ENCODE results near the gene MTG2.
"Not testable (repeated sequence)": the region's sequence is repeated elsewhere in the genome, so short reads cannot be mapped to it uniquely, and the experiment has no call there.

MTG2 gene

DNA sequence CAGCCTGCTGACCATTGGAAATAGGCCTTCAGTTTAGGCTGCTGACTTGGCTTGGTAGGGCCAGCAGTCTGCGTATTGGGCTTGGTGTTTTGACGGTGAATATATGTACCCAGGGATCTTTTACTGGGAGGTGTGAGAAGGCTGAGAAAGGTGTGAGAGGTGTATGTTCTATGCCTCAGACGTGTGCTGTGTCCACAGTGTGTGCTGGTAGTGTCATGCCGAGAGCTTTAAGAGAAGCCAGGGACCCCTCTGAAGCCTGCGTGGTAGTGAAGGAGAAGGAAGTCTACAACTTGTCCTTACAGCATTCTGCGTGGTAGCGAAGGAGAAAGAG, 37.2 kb upstream of the MTG2 start:
- DNase-seq (ENCODE audit: insufficient read length, low spot score), result no peak
- no peak for FAIRE-seq

DNA sequence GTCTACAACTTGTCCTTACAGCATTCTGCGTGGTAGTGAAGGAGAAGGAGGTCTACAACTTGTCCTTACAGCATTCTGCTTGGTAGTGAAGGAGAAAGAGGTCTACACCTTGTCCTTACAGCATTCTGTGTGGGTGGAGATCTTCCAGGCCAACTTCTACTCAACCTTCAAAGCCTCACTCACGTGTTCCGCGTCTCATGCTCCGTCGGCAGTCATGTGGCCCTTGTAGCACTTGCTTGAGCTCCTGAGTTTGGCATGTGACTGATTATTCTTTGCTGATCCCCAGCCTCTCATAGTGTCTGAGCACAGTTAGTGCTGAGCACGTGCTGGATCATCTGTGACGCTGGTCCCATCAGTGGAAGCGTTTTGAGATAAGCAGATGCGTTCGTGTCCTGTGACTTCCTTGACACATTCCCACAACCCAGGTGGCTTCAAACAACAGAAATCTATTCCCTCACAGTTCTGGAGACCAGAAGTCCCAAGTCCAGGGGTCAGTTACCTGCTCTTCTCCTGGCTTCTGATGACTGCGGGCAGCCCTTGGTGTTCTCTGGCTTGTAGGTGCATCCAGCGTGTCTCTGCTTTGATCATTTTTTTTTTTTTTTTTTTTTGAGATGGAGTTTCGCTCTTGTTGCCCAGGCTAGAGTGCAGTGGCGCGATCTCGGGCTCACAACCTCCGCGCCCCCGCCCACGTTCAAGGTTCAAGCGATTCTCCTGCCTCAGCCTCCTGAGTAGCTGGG, 36.6 kb upstream of the MTG2 start:
- no peak for DNase-seq (ENCODE audit: insufficient read length, low spot score)
- FAIRE-seq, result no peak

DNA sequence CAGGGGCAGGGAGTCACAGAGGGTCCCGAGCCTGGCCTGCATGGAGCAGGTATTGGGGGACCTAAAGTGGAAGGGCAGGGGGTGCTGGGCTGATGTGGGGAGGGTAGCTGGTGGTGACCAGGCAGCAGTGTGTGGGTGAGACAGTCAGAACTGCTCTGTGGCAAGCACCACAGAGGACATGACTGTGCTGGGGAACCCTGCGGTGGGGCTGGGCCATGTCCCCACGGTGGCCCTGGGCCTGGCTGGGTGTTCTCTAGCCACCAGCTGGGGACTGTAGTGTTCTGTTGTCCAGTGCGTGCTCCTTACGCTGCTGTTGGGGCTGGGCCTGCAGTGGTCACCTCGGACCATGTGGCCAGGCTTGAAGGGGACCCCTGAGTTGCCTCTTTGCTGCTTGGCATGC, 35.7 kb upstream of the MTG2 start:
- no peak for DNase-seq (ENCODE audit: insufficient read length, low spot score)
- no peak for FAIRE-seq

DNA sequence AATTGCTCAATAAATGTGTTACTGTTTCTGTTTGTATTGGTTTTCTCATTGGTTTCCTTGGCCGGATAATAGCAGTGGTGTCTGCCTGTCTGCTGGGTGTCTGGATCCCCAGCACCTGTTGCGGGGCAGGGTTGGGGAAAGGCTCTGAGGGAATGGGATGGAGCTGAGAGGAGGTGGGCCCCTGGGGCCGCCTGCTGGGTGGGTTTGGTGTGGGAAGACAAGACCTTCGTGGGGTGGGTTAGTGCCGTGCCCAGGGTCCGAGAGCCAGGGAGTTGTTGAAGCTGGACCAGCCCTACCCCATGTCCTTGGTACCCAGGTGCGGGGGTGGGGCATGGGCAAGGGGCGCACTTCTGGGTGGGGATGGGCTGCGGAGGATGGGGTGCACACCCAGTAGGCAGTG, 35.3 kb upstream of the MTG2 start:
- no peak for DNase-seq (ENCODE audit: insufficient read length, low spot score)
- FAIRE-seq, result no peak

DNA sequence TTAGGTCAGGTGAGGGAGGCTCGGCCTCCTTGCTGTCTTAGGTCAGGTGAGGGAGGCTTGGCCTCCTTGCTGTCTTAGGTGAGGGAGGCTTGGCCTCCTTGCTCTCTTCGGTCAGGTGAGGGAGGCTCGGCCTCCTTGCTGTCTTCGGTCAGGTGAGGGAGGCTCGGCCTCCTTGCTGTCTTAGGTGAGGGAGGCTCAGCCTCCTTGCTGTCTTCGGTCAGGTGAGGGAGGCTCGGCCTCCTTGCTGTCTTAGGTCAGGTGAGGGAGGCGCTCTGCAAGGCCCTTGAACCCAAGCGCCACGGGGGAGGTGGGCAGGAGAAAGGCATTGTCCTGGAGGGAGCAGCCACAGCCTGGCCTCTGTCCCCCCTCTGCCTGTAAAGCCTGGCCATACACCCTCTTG, 34.4 kb upstream of the MTG2 start:
- not testable (repeated sequence) for DNase-seq (ENCODE audit: insufficient read length, low spot score); FAIRE-seq

DNA sequence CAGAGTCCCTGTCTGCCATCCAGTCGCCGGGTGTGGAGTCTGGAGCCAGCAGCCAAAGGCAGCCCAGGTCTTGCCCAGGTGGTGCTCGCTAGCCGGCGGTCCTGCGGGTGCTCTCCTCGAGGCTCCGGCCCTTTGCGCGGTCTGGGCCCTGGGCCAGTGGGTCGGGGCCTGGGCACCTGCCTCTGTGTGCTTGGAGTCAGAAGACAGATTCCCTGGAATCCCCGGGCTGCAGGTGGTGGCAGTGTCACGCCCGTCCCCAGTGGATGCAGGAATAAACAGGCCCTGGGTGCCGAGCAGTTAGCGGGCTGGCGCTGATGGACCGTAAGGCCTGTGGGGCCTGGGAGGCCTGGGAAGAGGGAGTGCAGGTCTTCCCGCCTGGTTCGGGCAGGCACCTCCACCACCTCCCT, 33.9 kb upstream of the MTG2 start:
- DNase-seq (ENCODE audit: insufficient read length, low spot score) (no peak), FAIRE-seq (no peak)

DNA sequence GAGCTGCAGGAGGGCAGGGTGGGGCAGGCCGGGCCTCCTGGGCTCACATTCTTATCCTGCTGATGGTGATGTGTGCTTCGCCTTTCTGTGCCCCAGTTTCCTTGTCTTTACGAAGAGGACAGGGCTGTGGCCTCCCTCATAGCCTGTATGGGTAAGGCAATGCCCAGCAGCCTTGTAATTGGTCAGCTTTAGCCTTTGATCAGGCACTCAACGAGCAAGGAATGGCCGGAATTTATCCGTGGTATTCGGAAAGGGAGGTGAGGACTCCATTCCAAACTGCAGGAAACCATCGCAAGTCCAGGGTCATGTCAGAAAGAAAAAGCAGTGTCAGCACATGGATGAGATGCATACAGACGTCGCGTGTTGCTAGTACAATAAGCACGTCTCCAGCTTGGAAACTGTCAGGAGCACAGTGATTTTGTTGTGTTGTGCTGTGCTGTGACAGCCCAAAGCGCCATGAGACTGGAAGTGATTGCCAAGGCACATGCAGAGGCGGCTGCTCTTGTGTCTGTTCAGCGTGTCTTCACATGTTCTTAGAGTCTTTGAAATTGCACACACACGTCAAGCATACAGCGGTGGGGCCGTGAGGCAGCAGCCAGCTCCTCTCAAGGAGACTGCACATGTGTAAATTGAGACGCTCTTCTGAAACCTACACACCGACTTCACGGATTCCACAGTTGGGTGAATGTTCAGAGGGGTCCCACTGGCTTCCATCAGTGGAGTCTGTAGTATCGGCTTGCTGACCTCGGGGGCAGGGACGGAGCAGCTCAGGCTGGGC, 33.1 kb upstream of the MTG2 start:
- DNase-seq (ENCODE audit: insufficient read length, low spot score), result no peak

DNA sequence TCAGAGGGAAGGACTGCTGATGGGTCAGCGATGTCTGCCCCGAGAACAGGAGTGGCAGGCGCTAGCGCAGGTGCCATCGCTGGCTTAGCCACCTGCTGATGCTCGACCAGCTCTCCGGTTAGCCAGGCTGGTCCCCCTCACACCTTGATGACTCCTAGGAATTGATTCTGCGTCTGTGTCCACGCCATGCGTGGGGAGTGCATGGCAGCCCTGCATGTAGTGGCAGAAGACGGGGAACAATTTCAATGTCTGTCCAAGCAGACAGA, 32.6 kb upstream of the MTG2 start:
- FAIRE-seq (no peak), DNase-seq (ENCODE audit: insufficient read length, low spot score) (no peak)

More for the DNA sequence above, 33.1 kb upstream of the MTG2 start:
- FAIRE-seq, result no peak

DNA sequence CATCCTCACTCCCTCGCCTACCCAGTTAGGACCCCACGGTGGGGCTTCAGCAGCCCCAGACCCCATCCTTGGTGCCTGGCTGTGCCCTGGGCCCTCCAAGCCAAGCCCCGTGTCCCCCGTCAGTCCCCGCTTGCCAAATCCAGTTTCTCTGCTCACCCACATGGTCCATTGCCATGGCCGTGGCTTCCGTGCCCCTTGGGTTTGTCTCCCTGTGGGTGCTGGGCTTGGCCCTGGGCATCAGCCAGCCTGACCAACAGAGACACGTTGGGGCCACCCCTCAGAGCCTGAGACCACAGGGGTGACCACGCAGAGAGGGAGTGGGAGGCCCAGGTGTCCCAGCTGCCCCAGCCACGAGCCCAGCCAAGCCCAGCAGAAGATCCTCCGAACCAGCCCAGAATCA, 31.6 kb upstream of the MTG2 start:
- DNase-seq (ENCODE audit: insufficient read length, low spot score) (no peak), FAIRE-seq (no peak)

DNA sequence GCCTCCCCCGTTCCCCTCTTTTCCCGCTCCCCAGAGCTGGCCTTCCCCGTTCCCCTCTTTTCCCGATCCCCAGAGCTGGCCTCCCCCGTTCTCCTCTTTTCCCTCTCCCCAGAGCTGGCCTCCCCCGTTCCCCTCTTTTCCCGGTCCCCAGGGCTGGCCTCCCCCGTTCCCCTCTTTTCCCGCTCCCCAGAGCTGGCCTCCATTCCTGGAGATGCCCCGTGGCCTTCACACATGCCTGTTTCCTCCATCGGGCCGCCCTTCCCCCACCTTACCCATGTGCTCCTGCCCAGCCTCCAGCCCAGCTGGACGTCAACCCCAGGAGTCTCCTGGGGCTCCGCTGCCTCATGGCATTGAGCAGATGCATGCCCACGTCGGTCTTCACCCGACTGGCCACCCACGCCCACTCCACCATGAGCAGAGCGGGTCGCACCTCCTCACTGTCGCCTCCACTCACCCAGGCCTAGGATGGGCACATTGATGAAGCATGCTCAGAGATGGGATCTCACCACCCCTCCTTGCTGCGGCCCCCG, 30.9 kb upstream of the MTG2 start:
- DNase-seq (ENCODE audit: insufficient read length, low spot score), result no peak
- FAIRE-seq, result no peak

DNA sequence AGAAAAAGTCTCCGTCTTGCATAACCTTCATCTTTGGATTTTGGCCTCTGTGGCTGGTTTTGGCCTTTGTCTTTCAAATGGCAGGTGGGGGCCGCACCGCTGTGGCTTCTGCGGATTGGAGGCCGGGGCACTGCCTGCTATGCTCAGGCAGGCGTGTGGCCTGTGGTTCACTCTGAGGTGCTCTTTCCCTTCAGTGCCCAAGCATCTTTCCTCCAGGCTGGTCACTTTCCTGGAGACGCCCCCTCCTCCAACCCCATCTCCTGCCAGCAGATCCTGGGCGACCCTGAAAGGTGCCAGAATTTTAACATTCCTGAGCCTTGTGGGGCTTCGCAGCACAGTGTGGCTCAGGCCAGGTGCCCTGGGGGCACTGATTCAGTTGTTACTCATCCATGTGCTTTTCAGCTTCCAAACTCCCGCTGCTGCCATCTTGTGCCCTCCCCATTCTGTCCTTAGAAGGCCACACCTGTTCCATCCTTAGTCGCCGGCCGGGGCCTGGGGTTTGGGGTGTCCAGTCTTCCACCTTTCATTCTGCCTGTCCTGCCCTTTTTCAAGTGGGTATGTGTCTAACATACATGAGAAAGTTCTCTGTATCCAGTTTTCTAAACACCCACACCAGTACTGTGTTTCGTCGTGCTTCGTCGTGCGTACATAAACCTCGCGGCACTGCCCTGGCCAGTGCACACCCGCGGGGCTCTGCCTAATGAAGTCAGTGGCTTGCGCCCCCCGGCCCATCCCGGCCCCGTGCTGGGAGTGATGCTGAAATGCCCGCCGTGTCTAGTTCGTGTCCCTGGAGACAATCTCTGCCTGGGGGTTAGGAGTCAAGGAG, 27.2 kb upstream of the MTG2 start:
- FAIRE-seq (no peak), DNase-seq (ENCODE audit: insufficient read length, low spot score) (no peak)

DNA sequence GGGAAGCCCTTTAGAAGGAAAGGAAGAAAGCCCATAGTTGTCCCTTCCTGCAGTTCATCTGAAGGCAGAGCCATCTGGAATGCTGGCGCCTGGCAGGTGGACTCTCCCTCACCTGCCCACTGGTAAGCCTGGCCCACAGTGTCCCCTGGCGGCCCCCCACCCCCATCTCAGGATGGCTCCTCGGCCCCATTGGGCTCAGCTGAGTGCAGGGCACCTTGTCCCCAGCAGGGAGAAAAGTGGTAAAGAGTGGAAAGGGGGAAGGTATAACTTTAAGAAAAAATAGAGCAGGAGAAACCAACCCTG, 26.6 kb upstream of the MTG2 start:
- DNase-seq (ENCODE audit: insufficient read length, low spot score), result no peak
- no peak for FAIRE-seq

DNA sequence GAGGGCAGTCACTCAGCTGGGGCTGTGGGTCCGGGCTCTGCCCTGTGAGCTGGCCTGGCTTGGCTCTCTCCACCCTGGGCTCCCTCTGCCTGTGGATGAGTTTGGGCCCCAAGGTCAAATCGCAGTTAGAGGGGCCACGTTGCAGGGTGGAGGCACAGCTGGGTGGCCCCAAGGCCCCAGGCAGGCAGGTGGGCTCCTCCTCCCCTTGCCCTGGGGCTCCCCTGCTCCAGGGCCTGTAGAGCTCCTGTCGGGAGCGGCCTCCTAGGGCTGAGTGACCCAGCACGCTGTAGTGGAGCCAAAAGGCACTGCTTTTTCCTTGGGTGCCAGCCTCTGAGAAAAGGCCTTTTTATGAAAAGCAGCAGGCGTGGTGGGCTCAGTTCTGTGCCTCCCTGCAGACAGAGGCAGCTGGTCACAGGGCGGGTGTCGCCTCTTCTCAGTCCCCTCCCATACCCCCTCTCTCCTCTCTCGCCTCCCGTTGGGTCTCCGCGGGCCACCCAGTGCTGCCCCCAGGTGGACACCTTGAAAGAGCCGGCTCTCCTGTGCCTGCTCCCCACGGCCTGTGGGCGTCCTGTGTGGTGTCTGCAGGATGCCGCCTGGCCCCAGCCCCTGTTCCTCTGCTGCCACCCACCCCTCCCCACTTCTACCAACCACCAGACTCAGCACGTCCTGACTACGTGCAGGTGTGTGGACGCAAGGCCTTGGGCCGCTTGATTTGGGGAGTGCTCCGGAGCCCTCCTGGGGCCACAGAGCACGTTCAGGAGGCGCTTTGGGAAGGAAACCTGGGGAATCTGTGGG, 26.0 kb upstream of the MTG2 start:
- FAIRE-seq (no peak), DNase-seq (ENCODE audit: insufficient read length, low spot score) (peak; percentile 93)

DNA sequence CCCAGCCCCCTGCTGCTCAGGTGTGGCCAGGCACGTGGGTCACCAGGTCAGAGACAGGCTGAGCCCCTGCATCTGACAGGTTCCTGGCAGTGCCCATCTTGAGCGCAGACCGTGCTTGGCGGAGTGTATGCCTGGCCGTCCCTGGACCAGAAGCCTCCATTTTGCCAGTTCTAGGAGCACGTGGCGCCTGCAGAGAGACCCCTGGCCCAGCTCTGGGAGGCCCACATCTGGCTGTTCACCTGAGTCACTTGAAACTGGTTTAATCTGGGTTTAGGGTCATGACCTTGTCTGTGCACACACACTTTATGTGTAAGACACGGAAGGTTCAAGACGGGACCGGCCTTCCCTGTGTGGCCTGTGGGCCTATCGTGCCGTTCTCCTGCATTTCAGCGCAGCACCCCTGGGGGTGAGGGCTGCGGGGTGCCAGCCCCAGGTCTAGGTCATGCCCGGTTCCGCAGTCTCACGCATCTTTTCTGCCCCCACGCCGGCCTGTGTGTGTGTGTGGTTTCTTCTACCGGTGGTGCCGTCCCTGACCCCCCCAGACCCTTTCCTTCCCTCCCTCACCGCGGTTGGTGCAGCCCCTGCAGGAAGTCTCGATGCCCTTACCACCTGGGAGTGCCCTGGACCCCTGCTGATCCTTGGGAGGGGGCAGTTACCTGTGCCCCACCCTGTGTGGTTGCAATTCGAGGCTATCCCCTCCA, 25.3 kb upstream of the MTG2 start:
- FAIRE-seq (no peak), DNase-seq (ENCODE audit: insufficient read length, low spot score) (no peak)

DNA sequence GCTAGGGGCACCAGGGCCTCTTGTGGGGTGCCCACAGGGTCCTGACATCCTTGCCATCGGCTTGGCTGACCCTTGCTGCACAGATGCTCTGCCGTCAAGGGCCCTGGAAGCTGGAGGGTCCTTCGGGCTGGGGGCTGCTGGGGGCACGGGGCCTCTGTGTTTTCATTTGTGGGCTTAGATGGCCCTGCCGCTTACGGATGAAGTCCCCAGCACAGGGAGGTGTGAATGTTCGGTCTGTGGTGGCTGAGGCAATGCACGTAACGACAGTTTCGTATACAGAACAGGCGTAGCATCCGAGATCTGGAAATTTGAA, 24.8 kb upstream of the MTG2 start:
- DNase-seq (ENCODE audit: insufficient read length, low spot score), result no peak

DNA sequence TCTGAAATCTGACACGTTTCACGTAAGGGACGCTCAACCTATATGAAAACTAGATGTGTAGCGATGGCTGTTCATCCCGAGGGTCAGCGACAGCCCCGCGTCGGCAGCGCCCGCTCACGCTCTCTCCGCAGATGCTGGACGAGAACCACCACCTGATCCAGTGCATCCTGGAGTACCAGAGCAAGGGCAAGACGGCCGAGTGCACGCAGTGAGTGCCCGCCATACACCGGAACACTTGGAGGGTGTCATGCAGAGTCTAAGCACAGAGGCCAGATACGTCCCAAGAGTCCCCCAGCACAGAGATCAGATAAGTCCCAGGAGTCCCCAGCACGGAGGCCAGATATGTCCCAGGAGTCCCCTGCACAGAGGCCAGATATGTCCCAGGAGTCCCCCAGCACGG, 24.3 kb upstream of the MTG2 start:
- FAIRE-seq, result no peak
- no peak for DNase-seq (ENCODE audit: insufficient read length, low spot score)

More for the DNA sequence above, 24.8 kb upstream of the MTG2 start:
- FAIRE-seq, result no peak

DNA sequence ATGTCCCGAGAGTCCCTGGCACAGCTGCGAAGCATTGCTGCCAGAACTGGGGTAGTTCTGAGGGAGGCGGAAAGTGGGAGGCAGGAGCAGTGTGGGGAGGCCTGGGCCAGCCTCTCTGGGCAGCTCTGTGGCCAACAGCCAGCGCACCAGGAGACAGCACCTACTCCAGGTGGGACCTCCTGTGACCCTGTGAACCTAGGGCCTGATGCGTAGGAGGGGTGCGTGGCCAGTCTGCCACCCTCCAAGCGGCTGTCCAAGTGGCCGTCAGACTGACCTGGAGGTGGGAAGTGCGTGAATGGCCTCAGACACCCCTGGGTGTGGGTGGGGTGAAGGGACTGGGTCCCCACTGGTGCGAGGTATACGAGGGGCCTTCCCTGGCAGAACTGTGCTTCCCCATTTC, 23.8 kb upstream of the MTG2 start:
- FAIRE-seq (no peak), DNase-seq (ENCODE audit: insufficient read length, low spot score) (no peak)

DNA sequence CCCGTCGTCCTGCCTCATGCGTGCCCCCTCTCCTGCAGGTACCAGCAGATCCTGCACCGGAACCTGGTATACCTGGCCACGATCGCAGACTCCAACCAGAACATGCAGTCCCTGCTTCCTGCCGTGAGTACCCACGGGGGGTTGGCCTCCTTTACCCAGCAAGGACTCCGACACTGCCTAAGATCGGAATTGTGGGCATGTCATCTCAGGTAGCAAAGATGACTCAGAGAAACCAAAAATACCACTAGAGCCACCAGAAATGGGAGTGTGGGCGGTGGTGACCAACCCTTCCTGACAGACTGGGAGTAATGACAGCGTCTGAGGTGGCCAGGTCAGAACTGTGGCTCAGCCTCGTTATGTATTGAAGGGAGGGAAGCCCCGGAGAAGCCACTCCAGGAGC, 23.0 kb upstream of the MTG2 start:
- DNase-seq (ENCODE audit: insufficient read length, low spot score), result no peak
- no peak for FAIRE-seq

DNA sequence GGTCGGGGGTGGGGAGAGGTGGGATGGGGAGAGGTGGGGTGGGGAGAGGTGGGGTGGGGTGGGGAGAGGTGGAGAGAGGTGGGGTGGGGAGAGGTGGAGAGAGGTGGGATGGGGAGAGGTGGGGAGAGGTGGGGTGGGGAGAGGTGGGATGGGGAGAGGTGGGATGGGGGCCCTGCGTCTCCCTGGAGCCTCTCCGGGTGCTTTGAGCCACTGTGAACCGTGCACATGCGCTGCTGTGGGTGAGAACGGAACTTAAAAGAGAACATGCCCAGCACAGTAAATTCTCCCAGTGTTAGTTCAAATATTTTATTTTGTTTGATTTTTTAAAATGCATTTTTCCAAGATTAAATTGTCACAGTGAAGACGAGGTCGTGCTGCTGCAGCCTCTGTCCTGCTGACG, 22.6 kb upstream of the MTG2 start:
- DNase-seq (ENCODE audit: insufficient read length, low spot score) (no peak), FAIRE-seq (no peak)

DNA sequence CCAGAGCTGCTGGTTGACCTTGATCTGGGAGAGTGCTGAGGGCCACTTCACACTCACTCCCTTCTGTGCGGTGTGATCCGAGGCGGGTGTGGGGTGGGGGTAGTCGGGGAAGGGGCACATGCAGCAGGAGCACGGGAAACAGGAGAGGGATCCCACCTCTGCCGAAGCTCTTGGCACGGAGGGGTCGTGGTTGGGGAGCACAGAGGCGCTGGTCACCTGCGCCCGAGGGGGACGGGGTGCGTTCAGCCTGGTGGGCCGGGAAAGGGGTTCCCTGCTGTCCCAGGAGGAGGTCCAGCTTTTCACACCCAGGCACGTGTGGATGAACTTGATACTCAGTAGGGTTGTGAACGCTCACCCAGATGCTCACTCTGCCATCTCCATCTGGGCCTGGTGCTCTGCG, 22.0 kb upstream of the MTG2 start:
- no peak for FAIRE-seq

DNA sequence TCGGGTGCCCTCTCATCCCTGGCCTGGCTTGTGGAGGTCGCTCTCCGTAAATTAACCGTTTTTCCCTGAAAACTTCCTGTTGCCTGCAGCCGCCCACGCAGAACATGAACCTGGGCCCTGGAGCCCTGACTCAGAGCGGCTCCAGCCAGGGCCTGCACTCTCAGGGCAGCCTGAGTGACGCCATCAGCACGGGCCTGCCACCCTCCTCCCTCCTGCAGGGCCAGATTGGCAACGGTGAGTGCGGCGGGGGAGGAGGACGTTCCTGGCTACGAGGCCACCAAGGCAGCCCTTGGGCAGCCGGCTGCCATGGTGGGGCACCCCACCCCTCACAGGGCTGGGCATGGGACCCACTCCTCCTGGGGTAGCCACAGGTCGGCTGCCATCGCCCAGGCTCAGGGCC, 21.5 kb upstream of the MTG2 start:
- no peak for DNase-seq (ENCODE audit: insufficient read length, low spot score)
- FAIRE-seq, result no peak

More for the DNA sequence above, 22.0 kb upstream of the MTG2 start:
- no peak for DNase-seq (ENCODE audit: insufficient read length, low spot score)

All from GM19239 (cell line).